CD14-positive monocyte (primary cell): Measurements from ENCODE around the gene ZBTB39. TPM values are rescaled to one million over a fixed set of nuclear protein-coding genes. Genes with fewer than 3 reads are reported as not detected.

Source experiments
- DNase-seq, 3 donors: peaks; one replicate each; pipeline ENCODE4 v3.0.0-alpha.2; 2011 to 2022
- H2AFZ ChIP-seq: 2 replicates; pipeline ENCODE4 v1.6.0; 2012; ENCODE audit warnings: mild to moderate bottlenecking, low read depth, low read length, inconsistent platforms; ENCODE audit not compliant: insufficient read depth, poor library complexity, severe bottlenecking
- H3K27ac ChIP-seq, 2 donors: 1 replicate in 1 of 2; 2 replicates in 1 of 2; pipeline ENCODE4 v1.5.1; 2012 to 2013; ENCODE audit warnings: low read length in 2 of 2, control low read depth in 1 of 2, inconsistent platforms in 1 of 2, low read depth in 1 of 2, mild to moderate bottlenecking in 1 of 2
- H3K27me3 ChIP-seq, 2 donors: one replicate each; pipeline versions ENCODE4 v1.6.0 to v1.6.1; 2011 to 2013; ENCODE audit warnings: low read length in 2 of 2; ENCODE audit not compliant: control insufficient read depth in 2 of 2, insufficient read depth in 2 of 2
- H3K36me3 ChIP-seq, 2 donors: replicated peaks in 1 of 2; 1 replicate in 1 of 2; 2 replicates in 1 of 2; pipeline versions ENCODE4 v1.5.1 to v1.6.1; 2012 to 2013; ENCODE audit warnings: low read length in 2 of 2, control low read depth in 1 of 2, inconsistent platforms in 1 of 2, mild to moderate bottlenecking in 1 of 2; ENCODE audit not compliant: insufficient read depth in 2 of 2, control insufficient read depth in 1 of 2
- H3K4me1 ChIP-seq, 2 donors: 1 replicate in 1 of 2; 2 replicates in 1 of 2; pipeline versions ENCODE4 v1.5.1 to v1.6.1; 2012 to 2013; ENCODE audit warnings: low read length in 2 of 2, control low read depth in 1 of 2, inconsistent platforms in 1 of 2, mild to moderate bottlenecking in 1 of 2, moderate library complexity in 1 of 2; ENCODE audit not compliant: insufficient read depth in 2 of 2, control insufficient read depth in 1 of 2
- H3K4me2 ChIP-seq: replicated peaks from 2 replicates; pipeline ENCODE3; 2012; ENCODE audit warnings: low read length, moderate library complexity, mild to moderate bottlenecking; ENCODE audit not compliant: poor library complexity, severe bottlenecking; ENCODE audit errors: extremely low read depth
- H3K4me3 ChIP-seq, 3 experiments: fragments of 200-600 bp in 1 of 3; sonication (generic) in 1 of 3; replicated peaks in 1 of 3; 1 replicate in 2 of 3; 2 replicates in 1 of 3; pipeline ENCODE4 v1.5.1; 2011 to 2013; ENCODE audit warnings: low read length in 3 of 3, mild to moderate bottlenecking in 3 of 3, control low read depth in 2 of 3, low read depth in 2 of 3, inconsistent platforms in 1 of 3, moderate library complexity in 1 of 3
- H3K79me2 ChIP-seq: 2 replicates; pipeline ENCODE4 v1.6.0; 2012; ENCODE audit warnings: mild to moderate bottlenecking, control low read depth, inconsistent platforms, low read length, moderate library complexity; ENCODE audit not compliant: insufficient read depth
- H3K9ac ChIP-seq: 2 replicates; pipeline ENCODE4 v1.6.0; 2017; ENCODE audit warnings: low read length, mild to moderate bottlenecking; ENCODE audit not compliant: insufficient read depth, poor library complexity, severe bottlenecking
- H3K9me3 ChIP-seq, 2 donors: replicated peaks in 1 of 2; 1 replicate in 1 of 2; 2 replicates in 1 of 2; pipeline versions ENCODE4 v1.5.1 to v1.6.1; 2012 to 2013; ENCODE audit warnings: low read length in 2 of 2, control low read depth in 1 of 2; ENCODE audit not compliant: control insufficient read depth in 1 of 2, insufficient read depth in 1 of 2
- H4K20me1 ChIP-seq: 2 replicates; pipeline ENCODE4 v1.6.0; 2012; ENCODE audit warnings: mild to moderate bottlenecking, low read length, control low read depth, moderate library complexity; ENCODE audit not compliant: insufficient read depth
- H3K27ac Mint-ChIP-seq, 7 donors: one replicate each; pipeline ENCODE4 v1.8.0; 2020; ENCODE audit warnings: mild to moderate bottlenecking in 7 of 7, mixed read lengths in 7 of 7, moderate library complexity in 6 of 7, inconsistent platforms in 2 of 7
- H3K27me3 Mint-ChIP-seq, 3 donors: one replicate each; pipeline ENCODE4 v1.8.0; 2021 to 2022; ENCODE audit warnings: low read depth in 3 of 3, mild to moderate bottlenecking in 3 of 3, mixed read lengths in 3 of 3, moderate library complexity in 3 of 3, inconsistent platforms in 1 of 3
- H3K36me3 Mint-ChIP-seq, 2 donors: one replicate each; pipeline ENCODE4 v1.8.0; 2020; ENCODE audit warnings: mixed read lengths in 2 of 2, inconsistent platforms in 1 of 2, mild to moderate bottlenecking in 1 of 2
- H3K4me1 Mint-ChIP-seq: one replicate; pipeline ENCODE4 v1.8.0; 2020; ENCODE audit warnings: mild to moderate bottlenecking, mixed read lengths
- H3K4me3 Mint-ChIP-seq, 2 donors: one replicate each; pipeline ENCODE4 v1.8.0; 2020; ENCODE audit warnings: mild to moderate bottlenecking in 2 of 2, mixed read lengths in 2 of 2, moderate library complexity in 1 of 2
- H3K9me3 Mint-ChIP-seq, 7 donors: one replicate each; pipeline ENCODE4 v1.8.0; 2020 to 2022; ENCODE audit warnings: mixed read lengths in 7 of 7, mild to moderate bottlenecking in 6 of 7, moderate library complexity in 6 of 7, inconsistent platforms in 2 of 7
- WGBS: methylation state at CpG from one replicate; pipeline ENCODE4 v1.1.5; 2013; ENCODE audit warnings: missing lambda C conversion rate; ENCODE audit not compliant: insufficient coverage; 5-methylcytosine and 5-hydroxymethylcytosine counted together
- intact Hi-C, 2 donors: fragments of 100-400 bp; cut with micrococcal nuclease; formaldehyde crosslinking; loops; one replicate each; pipeline versions ENCODE4 v1.15.0 to v1.15.1; 2023
- polyA plus RNA-seq, 3 donors: library from polyadenylated mRNA; depleted of rRNA in 1 of 3; unstranded in 2 of 3; stranded (reverse) in 1 of 3; fragments of 300-500 nt in 2 of 3; fragments of >200 nt in 1 of 3; fragmentation: Illumina TruSeq in 2 of 3; gene quantifications; 1 replicate in 2 of 3; 2 replicates in 1 of 3; pipeline ENCODE4 v1.2.3, GENCODE V29; 2012 to 2021
- TF ChIP-seq, protein P1 (sequence below): fragments of 200-600 bp; IDR thresholded peaks from one replicate; pipeline ENCODE4 v1.8.0; 2022; ENCODE audit warnings: antibody characterized with exemption, mild to moderate bottlenecking

ZBTB39 gene
- polyA plus RNA-seq, 3 donors: 0.65 to 3.7 (median 1.2) TPM

DNA sequence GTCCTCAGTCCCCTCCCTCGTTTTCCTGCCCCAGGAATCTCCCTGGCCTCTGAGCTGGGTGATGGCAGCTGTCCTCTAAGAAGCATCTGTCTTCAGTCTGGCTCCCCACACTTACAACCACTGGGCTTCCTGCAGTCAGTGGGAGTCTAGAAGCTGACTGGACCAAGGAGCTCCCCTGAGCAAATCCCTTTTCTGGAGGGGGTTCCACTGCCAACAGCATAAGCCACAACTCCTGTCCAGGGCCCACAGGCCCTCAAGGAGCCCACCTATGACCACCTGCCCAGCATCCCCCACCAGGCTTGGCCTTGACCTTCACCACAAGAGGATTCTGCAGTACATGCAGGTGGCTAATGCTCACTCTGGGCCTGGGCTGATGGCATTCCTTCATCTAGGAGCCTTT is 53.0 kb downstream of the ZBTB39 start:
- peaks cover 4 to 6% (median 5%) of the 10 kb centered on the region in 3 donors for H3K27me3 Mint-ChIP-seq
- no peak overlapping the region for H3K4me2 ChIP-seq
- no peak for DNase-seq
- no peak overlapping the region for H3K27ac Mint-ChIP-seq
- peaks cover 3 to 13% (median 6%) of the 10 kb centered on the region in 7 donors for H3K9me3 Mint-ChIP-seq
- H3K9ac ChIP-seq: no peak overlapping the region
- no peak overlapping the region for H3K27ac ChIP-seq
- H3K27me3 ChIP-seq: no peaks in the 10 kb centered on the region
- H3K4me1 Mint-ChIP-seq: peaks cover 7% of the 10 kb centered on the region
- no peaks in the 10 kb centered on the region for H3K36me3 Mint-ChIP-seq
- H3K4me3 ChIP-seq: no peak overlapping the region
- no peak overlapping the region for H2AFZ ChIP-seq
- H4K20me1 ChIP-seq: no peaks in the 10 kb centered on the region
- no peak overlapping the region for H3K4me3 Mint-ChIP-seq
- no peaks in the 10 kb centered on the region for H3K79me2 ChIP-seq
- H3K36me3 ChIP-seq: no peaks in the 10 kb centered on the region
- intact Hi-C loops: no loop called here
- TF ChIP-seq, protein P1, sequence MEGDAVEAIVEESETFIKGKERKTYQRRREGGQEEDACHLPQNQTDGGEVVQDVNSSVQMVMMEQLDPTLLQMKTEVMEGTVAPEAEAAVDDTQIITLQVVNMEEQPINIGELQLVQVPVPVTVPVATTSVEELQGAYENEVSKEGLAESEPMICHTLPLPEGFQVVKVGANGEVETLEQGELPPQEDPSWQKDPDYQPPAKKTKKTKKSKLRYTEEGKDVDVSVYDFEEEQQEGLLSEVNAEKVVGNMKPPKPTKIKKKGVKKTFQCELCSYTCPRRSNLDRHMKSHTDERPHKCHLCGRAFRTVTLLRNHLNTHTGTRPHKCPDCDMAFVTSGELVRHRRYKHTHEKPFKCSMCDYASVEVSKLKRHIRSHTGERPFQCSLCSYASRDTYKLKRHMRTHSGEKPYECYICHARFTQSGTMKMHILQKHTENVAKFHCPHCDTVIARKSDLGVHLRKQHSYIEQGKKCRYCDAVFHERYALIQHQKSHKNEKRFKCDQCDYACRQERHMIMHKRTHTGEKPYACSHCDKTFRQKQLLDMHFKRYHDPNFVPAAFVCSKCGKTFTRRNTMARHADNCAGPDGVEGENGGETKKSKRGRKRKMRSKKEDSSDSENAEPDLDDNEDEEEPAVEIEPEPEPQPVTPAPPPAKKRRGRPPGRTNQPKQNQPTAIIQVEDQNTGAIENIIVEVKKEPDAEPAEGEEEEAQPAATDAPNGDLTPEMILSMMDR: no peak
- H3K4me1 ChIP-seq: no peaks in the 10 kb centered on the region
- H3K9me3 ChIP-seq: peaks cover 6% of the 10 kb centered on the region in 2 donors
- 67% methylated on average over 1 of the region's 1 CpG for WGBS

DNA sequence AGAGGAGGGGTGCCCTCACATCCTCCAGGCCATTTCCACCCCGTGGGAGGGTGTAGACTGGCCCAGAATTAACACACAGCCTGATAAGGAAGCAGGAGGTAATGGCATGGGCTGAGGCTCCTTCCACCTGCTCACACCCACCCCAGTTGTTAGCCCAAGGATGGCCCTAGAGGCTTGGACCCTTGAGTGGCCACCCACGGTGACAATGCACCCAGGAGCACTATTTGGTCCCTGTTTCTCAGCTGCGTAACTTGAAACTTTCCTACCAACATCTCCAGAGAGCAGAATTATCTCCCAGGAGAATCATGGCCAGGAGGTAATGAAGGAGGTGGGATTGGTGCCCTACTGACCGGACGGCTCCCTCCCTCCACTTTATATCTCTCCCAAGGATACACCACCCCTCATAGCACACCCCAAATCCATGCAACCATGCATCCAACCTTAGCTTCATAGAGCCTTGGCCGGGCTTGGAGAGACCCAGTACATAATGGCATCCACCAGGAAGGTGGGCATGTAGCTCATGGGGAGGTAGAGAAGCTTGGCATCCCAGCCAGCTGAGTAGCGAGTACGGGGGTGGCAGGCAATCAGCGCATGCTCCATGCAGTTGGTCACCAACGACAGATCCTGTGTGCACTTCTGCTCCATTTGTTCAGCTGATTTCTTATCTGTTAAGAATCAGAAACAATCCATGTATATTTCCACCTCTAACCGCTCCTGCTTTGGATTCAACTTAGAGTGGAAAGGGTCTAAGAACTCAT is 54.6 kb downstream of the ZBTB39 start:
- intact Hi-C loops: no loop called here
- Histone ChIP-seq H3K9me3 (no peaks in the 10 kb centered on the region), H3K27ac (no peak overlapping the region), H3K4me2 (no peak overlapping the region), H3K36me3 (no peaks in the 10 kb centered on the region), H3K79me2 (no peaks in the 10 kb centered on the region), H3K4me1 (no peaks in the 10 kb centered on the region), H3K9ac (no peak overlapping the region), H3K4me3 (no peak overlapping the region), H4K20me1 (no peaks in the 10 kb centered on the region), H2AFZ (no peak overlapping the region), H3K27me3 (no peaks in the 10 kb centered on the region)
- Mint-ChIP-seq H3K27ac (no peak overlapping the region), H3K9me3 (peaks cover 0 to 2% (median 0%) of the 10 kb centered on the region in 7 donors), H3K4me3 (no peak overlapping the region), H3K36me3 (no peaks in the 10 kb centered on the region), H3K27me3 (peaks cover 2 to 6% (median 5%) of the 10 kb centered on the region in 3 donors), H3K4me1 (peaks cover 7% of the 10 kb centered on the region)
- WGBS: 90% methylated on average over 2 of the region's 11 CpGs
- no peak for DNase-seq
- TF ChIP-seq, protein P1: no peak
